Measurements from ENCODE around the gene ARHGAP15.
A peak's percentile ranks its signal among the peaks of the same experiment; 100 is the strongest.

The ARHGAP15 gene

GRCh38 chr2:143564419-143564818 is 435.2 kb downstream of the ARHGAP15 start:
- Histone ChIP-seq H3K27me3 (ENCODE audit: control insufficient read depth in 3 of 3, insufficient read depth in 3 of 3, low read depth in 1 of 3, low read length in 3 of 3) (no peaks in the 10 kb centered on the region), H3K18ac (ENCODE audit: low read length) (no peak overlapping the region)
- no CpG with 5 or more reads among the region's 2 CpGs for WGBS, 2 donors (ENCODE audit: extremely low coverage in 2 of 2, insufficient read length in 2 of 2, insufficient replicate concordance in 1 of 2)

GRCh38 chr2:143571747-143572146 is 442.5 kb downstream of the ARHGAP15 start:
- Histone ChIP-seq H3K27me3 (ENCODE audit: control insufficient read depth in 3 of 3, insufficient read depth in 3 of 3, low read depth in 1 of 3, low read length in 3 of 3) (no peaks in the 10 kb centered on the region), H3K9me3 (replicated peaks in 1 of 2; ENCODE audit: control insufficient read depth in 2 of 2, insufficient read depth in 1 of 2, low read depth in 1 of 2, low read length in 2 of 2) (no peaks in the 10 kb centered on the region), H2BK15ac (ENCODE audit: low read length) (no peak overlapping the region), H4K91ac (ENCODE audit: low read depth, low read length, poor library complexity) (no peak overlapping the region), H3K9ac (ENCODE audit: low read depth, low read length, poor library complexity) (no peak overlapping the region), H3K4ac (ENCODE audit: low read length) (no peak overlapping the region), H2BK120ac (ENCODE audit: low read depth, low read length) (no peak overlapping the region), H2AK5ac (ENCODE audit: low read depth, low read length) (no peak overlapping the region), H4K8ac (ENCODE audit: low read depth, low read length) (no peak overlapping the region), H3K4me2 (ENCODE audit: insufficient read depth, low read length, poor library complexity, severe bottlenecking) (no peak overlapping the region), H3K14ac (ENCODE audit: low read length) (no peak overlapping the region), H3K36me3 (replicated peaks in 1 of 2; ENCODE audit: control insufficient read depth in 2 of 2, insufficient read depth in 2 of 2, low read length in 2 of 2) (no peaks in the 10 kb centered on the region), H3K18ac (ENCODE audit: low read length) (no peak overlapping the region), H2BK5ac (ENCODE audit: low read length) (no peak overlapping the region), H2BK12ac (ENCODE audit: low read length) (no peak overlapping the region), H3K23ac (ENCODE audit: low read depth, low read length, poor library complexity) (no peak overlapping the region), H3K27ac (replicated peaks; ENCODE audit: low read length) (no peak overlapping the region), H2AFZ (ENCODE audit: low read length) (no peak overlapping the region), H3K79me1 (ENCODE audit: low read depth, low read length) (no peaks in the 10 kb centered on the region), H3K4me3 (ENCODE audit: low read length in 2 of 2) (no peak overlapping the region), H3K4me1 (ENCODE audit: control insufficient read depth in 2 of 2, insufficient read depth in 1 of 2, low read depth in 1 of 2, low read length in 2 of 2) (no peaks in the 10 kb centered on the region)
- no CpG with 5 or more reads among the region's 1 CpG for WGBS, 2 donors (ENCODE audit: extremely low coverage in 2 of 2, insufficient read length in 2 of 2, insufficient replicate concordance in 1 of 2)
- no peak for DNase-seq (ENCODE audit: low spot score)

More at GRCh38 chr2:143564419-143564818, 435.2 kb downstream of the ARHGAP15 start:
- Histone ChIP-seq H3K4me2 (ENCODE audit: insufficient read depth, low read length, poor library complexity, severe bottlenecking) (no peak overlapping the region), H3K9me3 (replicated peaks in 1 of 2; ENCODE audit: control insufficient read depth in 2 of 2, insufficient read depth in 1 of 2, low read depth in 1 of 2, low read length in 2 of 2) (no peaks in the 10 kb centered on the region), H3K23ac (ENCODE audit: low read depth, low read length, poor library complexity) (no peak overlapping the region), H3K4me1 (ENCODE audit: control insufficient read depth in 2 of 2, insufficient read depth in 1 of 2, low read depth in 1 of 2, low read length in 2 of 2) (no peaks in the 10 kb centered on the region), H2BK12ac (ENCODE audit: low read length) (no peak overlapping the region), H3K4ac (ENCODE audit: low read length) (no peak overlapping the region), H3K14ac (ENCODE audit: low read length) (no peak overlapping the region), H2AFZ (ENCODE audit: low read length) (no peak overlapping the region), H2BK15ac (ENCODE audit: low read length) (no peak overlapping the region), H3K36me3 (replicated peaks in 1 of 2; ENCODE audit: control insufficient read depth in 2 of 2, insufficient read depth in 2 of 2, low read length in 2 of 2) (no peaks in the 10 kb centered on the region), H3K27ac (replicated peaks; ENCODE audit: low read length) (no peak overlapping the region), H2BK120ac (ENCODE audit: low read depth, low read length) (no peak overlapping the region), H4K91ac (ENCODE audit: low read depth, low read length, poor library complexity) (no peak overlapping the region), H3K4me3 (ENCODE audit: low read length in 2 of 2) (no peak overlapping the region), H3K79me1 (ENCODE audit: low read depth, low read length) (no peaks in the 10 kb centered on the region), H2AK5ac (ENCODE audit: low read depth, low read length) (no peak overlapping the region), H4K8ac (ENCODE audit: low read depth, low read length) (no peak overlapping the region), H2BK5ac (ENCODE audit: low read length) (no peak overlapping the region), H3K9ac (ENCODE audit: low read depth, low read length, poor library complexity) (no peak overlapping the region)
- DNase-seq (ENCODE audit: low spot score) = no peak

GRCh38 chr2:143572421-143572820 is 443.2 kb downstream of the ARHGAP15 start:
- Histone ChIP-seq H3K4me3 (ENCODE audit: low read length in 2 of 2) (no peak overlapping the region), H3K4me1 (ENCODE audit: control insufficient read depth in 2 of 2, insufficient read depth in 1 of 2, low read depth in 1 of 2, low read length in 2 of 2) (no peaks in the 10 kb centered on the region), H3K18ac (ENCODE audit: low read length) (peak overlapping the region; percentile 12), H3K9me3 (replicated peaks in 1 of 2; ENCODE audit: control insufficient read depth in 2 of 2, insufficient read depth in 1 of 2, low read depth in 1 of 2, low read length in 2 of 2) (no peaks in the 10 kb centered on the region), H2BK5ac (ENCODE audit: low read length) (no peak overlapping the region), H2BK12ac (ENCODE audit: low read length) (no peak overlapping the region), H3K36me3 (replicated peaks in 1 of 2; ENCODE audit: control insufficient read depth in 2 of 2, insufficient read depth in 2 of 2, low read length in 2 of 2) (no peaks in the 10 kb centered on the region), H3K23ac (ENCODE audit: low read depth, low read length, poor library complexity) (no peak overlapping the region), H2AFZ (ENCODE audit: low read length) (no peak overlapping the region), H3K4me2 (ENCODE audit: insufficient read depth, low read length, poor library complexity, severe bottlenecking) (no peak overlapping the region), H3K4ac (ENCODE audit: low read length) (no peak overlapping the region), H2BK15ac (ENCODE audit: low read length) (no peak overlapping the region), H3K14ac (ENCODE audit: low read length) (no peak overlapping the region), H4K8ac (ENCODE audit: low read depth, low read length) (no peak overlapping the region), H3K79me1 (ENCODE audit: low read depth, low read length) (no peaks in the 10 kb centered on the region), H2BK120ac (ENCODE audit: low read depth, low read length) (no peak overlapping the region), H4K91ac (ENCODE audit: low read depth, low read length, poor library complexity) (no peak overlapping the region), H3K27me3 (ENCODE audit: control insufficient read depth in 3 of 3, insufficient read depth in 3 of 3, low read depth in 1 of 3, low read length in 3 of 3) (no peaks in the 10 kb centered on the region), H3K27ac (replicated peaks; ENCODE audit: low read length) (no peak overlapping the region), H3K9ac (ENCODE audit: low read depth, low read length, poor library complexity) (no peak overlapping the region), H2AK5ac (ENCODE audit: low read depth, low read length) (no peak overlapping the region)
- WGBS, 2 donors (ENCODE audit: extremely low coverage in 2 of 2, insufficient read length in 2 of 2, insufficient replicate concordance in 1 of 2) = no CpG with 5 or more reads among the region's 4 CpGs
- DNase-seq (ENCODE audit: low spot score) = no peak

GRCh38 chr2:143574069-143574468 is 444.9 kb downstream of the ARHGAP15 start:
- Histone ChIP-seq H4K91ac (ENCODE audit: low read depth, low read length, poor library complexity) (no peak overlapping the region), H2BK15ac (ENCODE audit: low read length) (no peak overlapping the region), H4K8ac (ENCODE audit: low read depth, low read length) (no peak overlapping the region), H2BK5ac (ENCODE audit: low read length) (no peak overlapping the region), H2BK12ac (ENCODE audit: low read length) (no peak overlapping the region), H2AFZ (ENCODE audit: low read length) (no peak overlapping the region), H3K14ac (ENCODE audit: low read length) (no peak overlapping the region), H3K27ac (replicated peaks; ENCODE audit: low read length) (no peak overlapping the region), H3K4ac (ENCODE audit: low read length) (no peak overlapping the region), H2AK5ac (ENCODE audit: low read depth, low read length) (no peak overlapping the region), H3K4me1 (ENCODE audit: control insufficient read depth in 2 of 2, insufficient read depth in 1 of 2, low read depth in 1 of 2, low read length in 2 of 2) (no peaks in the 10 kb centered on the region), H2BK120ac (ENCODE audit: low read depth, low read length) (no peak overlapping the region), H3K4me3 (ENCODE audit: low read length in 2 of 2) (no peak overlapping the region), H3K9me3 (replicated peaks in 1 of 2; ENCODE audit: control insufficient read depth in 2 of 2, insufficient read depth in 1 of 2, low read depth in 1 of 2, low read length in 2 of 2) (no peaks in the 10 kb centered on the region), H3K23ac (ENCODE audit: low read depth, low read length, poor library complexity) (no peak overlapping the region), H3K79me1 (ENCODE audit: low read depth, low read length) (no peaks in the 10 kb centered on the region), H3K9ac (ENCODE audit: low read depth, low read length, poor library complexity) (no peak overlapping the region), H3K27me3 (ENCODE audit: control insufficient read depth in 3 of 3, insufficient read depth in 3 of 3, low read depth in 1 of 3, low read length in 3 of 3) (no peaks in the 10 kb centered on the region), H3K18ac (ENCODE audit: low read length) (no peak overlapping the region), H3K36me3 (replicated peaks in 1 of 2; ENCODE audit: control insufficient read depth in 2 of 2, insufficient read depth in 2 of 2, low read length in 2 of 2) (no peaks in the 10 kb centered on the region), H3K4me2 (ENCODE audit: insufficient read depth, low read length, poor library complexity, severe bottlenecking) (no peak overlapping the region)
- DNase-seq (ENCODE audit: low spot score) = no peak
- no CpG with 5 or more reads among the region's 1 CpG for WGBS, 2 donors (ENCODE audit: extremely low coverage in 2 of 2, insufficient read length in 2 of 2, insufficient replicate concordance in 1 of 2)
